GM15510 (cell line): ENCODE data around the gene NXPH3.

ENCODE experiments used
- POLR2A ChIP-seq: IDR thresholded peaks from 3 replicates; pipeline ENCODE4 v1.6.1; 2011; ENCODE audit warnings: borderline replicate concordance; ENCODE audit not compliant: insufficient read length; ENCODE audit errors: extremely low read depth

The NXPH3 gene

DNA sequence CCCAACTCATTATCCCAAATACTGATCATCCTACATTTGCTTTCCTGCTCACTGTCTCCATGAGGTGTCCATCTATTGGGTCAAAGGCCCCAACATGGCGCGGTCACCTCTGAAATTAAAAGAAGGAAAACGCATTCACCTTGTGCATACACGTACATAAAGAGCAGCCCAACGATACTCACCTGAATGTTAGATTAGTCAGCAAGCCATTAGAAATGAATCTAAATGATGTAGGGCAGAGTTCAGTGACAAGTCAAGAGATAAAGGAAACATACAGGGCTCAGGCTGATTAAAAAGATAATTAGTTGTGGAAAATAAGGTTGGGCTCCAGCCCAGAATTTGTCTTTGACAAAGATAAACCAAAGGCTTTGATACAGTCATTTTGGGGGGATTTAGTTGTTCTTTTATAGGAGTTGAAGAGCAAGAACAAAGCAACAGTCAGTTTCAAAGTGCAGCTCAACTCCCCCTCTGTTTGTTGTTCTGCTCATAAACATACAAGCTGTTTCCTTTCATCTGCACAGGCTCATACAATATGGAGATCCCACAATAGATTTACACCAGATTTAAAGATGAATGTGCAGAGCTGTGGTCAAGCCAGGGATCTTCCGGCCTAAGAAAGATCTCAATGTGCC lies 21.1 kb downstream of the NXPH3 start:
- no peak for TF ChIP-seq POLR2A

DNA sequence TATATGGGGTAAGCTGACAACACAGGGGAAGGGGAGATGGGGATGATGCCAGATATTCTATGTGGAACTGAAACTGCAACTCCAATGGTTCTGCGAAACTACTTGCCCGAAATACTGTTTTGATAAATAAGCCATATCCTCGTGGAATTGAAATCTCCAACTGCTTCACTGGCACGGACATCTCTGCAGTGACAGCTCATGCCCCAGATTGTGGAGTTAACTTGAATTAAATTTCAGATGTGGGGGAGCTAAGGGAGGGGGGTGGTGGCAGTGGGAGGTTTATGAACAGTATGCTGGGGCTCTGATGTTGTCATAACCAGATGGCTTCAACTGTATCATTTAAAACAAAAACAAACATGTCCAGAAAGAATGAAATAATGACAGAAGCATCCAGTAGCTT lies 21.8 kb downstream of the NXPH3 start:
- TF ChIP-seq POLR2A = no peak

DNA sequence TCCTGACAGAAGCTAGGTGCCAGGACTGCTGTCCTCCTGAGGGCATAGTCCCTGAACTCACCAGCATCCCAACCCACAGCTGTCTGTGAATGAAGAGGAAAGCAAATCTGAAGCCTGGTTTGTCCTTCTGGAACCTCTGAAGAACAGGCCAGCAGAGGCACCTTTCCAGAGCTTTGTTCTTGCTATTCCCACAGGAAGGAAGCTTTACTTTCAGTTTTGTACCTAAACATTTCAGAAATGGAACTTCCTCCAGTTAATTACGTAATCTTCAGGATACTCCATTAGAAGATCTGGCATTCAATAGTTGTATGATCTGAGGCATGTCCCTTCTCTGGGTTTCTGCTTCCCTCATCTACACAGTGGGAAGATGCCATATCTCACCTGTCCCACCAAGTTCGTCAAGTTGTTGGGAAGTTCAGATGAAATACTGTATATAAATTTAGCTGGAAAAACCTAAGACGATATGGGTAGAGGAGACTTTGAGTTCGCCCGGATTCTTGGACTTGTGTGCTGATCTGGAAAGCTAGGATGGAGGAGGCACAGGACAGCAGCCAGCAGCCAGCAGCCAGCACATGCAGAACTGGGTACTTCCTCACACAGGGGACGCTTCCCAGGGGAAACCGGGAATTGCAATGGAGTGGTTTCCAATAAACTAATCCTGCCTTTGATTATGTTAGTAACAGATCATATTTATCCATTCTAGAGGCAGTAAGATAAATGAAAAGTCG lies 22.4 kb downstream of the NXPH3 start:
- no peak for TF ChIP-seq POLR2A

DNA sequence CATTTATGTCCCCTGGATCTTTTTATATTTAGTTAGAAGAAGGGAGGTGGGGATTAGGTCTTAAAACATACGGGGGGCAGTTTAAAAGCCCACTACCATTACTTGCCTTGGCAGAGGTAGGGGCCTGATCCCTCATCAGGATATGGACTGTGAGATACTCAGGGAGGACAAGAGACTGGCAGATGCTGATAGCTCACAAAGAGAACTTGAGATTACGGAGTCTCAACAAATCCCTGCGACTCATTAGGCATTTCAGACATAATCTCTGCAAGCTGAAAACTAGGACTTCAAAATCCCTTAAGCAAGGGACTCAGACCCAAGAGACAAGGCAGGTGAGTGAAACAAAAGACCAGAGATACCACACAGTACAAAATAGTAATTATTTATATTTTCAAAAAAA lies 23.2 kb downstream of the NXPH3 start:
- no peak for TF ChIP-seq POLR2A

DNA sequence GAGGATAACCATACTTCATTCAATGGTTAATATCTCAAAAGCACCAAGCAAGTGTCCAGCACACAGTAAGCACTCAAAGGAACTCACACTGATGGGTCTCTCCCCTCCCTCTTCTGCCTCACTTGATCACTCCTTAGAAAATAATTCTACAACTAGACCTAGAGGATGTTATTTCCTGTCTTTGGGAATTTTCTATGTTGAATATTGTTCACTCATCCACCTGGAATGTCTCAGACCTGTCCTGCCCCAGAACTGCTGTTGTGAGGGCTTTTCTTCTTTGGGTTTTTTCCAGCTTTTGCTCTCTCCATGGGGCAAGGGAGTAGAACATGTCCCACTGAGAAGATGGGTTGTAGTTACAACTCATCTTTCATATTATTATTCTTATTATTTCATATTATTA lies 25.3 kb downstream of the NXPH3 start:
- TF ChIP-seq POLR2A = no peak

DNA sequence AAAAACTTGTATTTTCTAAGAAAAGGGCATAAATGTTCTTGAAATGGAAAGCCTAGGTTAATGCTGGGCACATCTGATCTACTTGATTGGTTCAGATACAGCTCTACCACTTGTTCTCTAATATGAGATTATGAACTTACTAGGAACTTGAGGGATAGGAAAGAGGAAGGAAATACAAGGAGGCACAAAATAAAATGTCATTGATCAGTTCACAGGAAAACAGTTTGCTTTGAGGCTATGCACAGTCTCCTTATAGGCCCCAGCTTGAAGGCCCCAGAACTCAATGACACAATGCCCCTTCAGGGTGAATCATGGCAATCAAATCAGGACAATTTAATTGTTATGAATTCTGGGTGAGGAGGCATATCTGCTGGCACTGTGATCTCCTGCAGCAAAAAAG lies 27.1 kb downstream of the NXPH3 start:
- TF ChIP-seq POLR2A = no peak

DNA sequence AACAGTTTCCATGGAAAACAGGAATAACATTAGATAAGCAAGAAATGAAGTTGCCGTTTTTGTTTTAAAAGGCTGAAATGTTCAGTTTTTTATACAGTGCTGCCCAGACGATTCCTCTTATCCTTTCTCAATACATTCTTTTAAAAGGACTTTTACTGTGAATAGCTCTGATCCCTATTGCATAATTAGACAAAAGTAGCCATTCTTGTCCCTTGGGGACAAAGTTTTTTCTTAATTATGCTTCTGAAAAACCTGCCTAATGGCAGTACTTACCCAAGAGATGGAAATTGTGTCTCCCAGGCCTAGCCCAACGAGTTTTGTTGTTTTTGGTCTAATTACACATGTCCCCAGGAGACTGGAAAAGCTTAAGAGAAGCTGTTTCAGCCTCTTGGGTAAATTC lies 27.6 kb downstream of the NXPH3 start:
- no peak for TF ChIP-seq POLR2A

DNA sequence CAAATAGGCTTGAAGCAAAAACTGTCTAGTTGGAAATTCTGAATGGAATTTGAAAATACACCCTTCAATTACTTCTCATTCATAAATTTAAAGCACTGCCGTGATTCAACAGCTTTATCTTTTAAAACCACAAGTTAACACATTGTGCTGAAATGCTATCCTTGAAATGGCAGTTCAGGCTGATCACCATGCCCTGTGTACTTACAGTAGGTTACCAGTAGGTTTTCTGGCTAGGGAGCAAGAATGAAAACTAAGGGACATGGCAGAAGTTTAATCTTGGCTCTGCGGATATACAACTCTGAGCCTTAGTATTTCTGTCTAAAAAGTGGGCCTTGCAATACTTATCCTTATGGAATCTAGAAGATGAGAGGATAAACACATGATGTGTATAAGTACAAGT lies 28.0 kb downstream of the NXPH3 start:
- TF ChIP-seq POLR2A = no peak

DNA sequence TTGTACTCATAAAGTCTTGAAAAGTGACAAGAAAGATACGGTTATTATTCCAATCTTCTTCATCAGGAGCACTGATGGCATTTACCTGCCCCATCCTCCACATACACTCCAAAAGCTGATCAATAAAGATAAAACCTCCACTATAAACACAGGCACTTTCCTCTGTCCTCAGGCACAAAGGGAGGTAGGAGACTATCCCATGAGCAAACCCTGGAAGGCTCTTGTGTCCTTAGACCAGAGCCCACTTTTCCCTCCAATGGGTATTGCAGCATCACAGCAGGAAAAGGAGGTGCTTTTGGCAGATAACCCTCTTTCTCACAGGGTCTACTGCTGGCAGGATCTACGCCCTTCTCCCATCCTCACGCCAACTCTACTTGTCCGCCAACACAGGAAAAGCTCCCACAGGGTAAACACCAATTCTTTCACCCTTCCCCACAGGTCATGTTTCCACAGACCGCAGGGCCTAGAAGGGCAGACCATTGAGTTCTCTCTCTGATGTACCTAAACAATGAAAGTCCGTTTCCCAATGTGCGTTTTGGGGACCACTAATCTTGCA lies 28.7 kb downstream of the NXPH3 start:
- TF ChIP-seq POLR2A = no peak

DNA sequence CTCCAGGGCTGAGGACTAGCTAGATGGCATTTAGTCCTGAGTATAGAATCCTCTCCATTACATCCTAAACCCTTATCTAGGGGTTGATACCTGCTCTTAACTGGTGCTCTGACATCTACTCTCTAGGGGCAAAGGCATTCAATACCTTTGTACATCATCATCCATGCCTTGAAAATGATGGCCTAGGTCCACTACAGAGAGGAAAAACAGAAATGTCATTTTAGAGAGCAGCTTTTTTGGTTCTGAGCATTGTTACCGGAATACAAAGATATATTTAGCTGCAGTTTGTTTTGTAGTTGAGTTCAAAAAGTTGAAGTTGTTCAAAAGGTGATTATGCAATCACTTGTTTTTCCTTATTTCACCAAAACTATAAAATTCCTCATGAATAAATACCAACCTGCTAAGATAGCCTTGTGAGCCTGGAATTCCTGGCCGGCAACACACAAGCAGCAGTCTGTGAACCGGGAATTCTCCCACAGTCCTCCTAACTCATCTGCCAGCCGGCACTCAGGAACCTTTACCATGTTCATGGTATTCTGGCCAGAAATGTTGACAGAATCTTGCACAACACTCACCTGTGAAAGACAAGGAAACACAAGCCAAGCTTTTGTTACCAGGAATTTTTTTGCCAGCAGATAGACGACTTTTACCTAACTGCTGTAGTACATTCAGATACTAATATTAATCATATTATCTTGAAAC lies 35.4 kb downstream of the NXPH3 start:
- no peak for TF ChIP-seq POLR2A

DNA sequence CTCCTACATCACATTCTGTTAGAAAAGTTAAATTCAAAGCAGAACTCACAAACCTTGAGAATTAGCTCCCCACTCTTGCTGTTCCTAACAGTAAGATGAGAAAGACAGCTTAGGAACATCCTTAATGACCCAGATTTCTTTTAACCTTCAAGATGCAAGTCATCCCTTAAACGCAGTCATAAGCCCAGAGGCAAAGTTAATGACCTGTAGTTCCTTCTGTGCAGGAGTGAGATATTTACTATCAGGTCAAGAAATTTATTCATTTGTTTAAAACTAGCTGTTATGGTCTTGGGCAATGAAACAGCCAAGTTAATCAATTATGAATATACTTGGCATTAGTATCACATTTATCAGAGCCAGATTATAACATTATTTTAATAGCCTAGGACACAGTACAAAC lies 37.1 kb downstream of the NXPH3 start:
- no peak for TF ChIP-seq POLR2A

DNA sequence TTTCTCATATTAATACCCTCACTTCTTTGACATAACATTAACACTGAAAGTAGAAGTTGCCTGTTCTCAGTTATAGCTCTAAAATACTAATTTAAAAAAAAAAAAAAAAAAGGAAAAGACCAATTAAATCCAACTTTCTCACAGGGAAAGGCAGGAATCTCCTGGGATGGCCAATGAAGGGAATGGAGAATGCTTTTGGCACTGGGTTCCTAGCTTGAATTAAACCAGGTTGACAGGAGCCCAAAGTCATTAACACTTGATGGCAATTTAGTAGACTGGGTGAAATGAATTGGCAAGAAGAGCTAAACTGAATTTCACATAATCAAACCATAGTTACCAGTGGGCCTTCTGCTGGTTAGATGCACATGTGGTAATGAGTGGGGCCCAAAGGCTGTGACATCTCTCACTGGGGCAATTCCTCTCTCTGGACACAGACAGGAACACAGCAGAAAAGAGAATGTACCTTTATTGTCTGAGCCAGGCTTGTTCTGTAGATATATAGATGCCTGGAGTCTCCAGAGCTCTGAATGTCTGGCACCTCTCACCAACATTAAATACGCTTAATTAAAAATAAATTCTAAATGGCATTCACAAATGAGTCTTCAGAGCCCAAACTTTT lies 37.6 kb downstream of the NXPH3 start:
- no peak for TF ChIP-seq POLR2A

DNA sequence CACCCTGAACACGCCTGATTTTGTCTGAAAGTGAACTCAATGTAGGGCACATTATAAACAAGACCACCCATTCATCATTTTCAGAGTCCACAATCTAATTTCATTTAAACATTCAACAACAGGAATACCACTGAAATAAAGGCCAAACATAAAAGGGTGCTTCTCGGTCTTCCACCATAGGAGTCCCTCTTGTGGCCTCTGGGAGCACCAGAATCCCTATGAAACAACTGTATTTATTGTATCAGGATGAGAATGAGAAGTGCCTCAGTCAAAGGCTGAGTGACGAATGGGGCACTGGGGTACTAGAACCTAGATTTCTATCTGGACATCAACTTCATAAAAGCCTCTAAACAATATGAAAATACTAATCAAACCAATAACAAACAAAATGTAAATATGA lies 40.4 kb downstream of the NXPH3 start:
- no peak for TF ChIP-seq POLR2A

DNA sequence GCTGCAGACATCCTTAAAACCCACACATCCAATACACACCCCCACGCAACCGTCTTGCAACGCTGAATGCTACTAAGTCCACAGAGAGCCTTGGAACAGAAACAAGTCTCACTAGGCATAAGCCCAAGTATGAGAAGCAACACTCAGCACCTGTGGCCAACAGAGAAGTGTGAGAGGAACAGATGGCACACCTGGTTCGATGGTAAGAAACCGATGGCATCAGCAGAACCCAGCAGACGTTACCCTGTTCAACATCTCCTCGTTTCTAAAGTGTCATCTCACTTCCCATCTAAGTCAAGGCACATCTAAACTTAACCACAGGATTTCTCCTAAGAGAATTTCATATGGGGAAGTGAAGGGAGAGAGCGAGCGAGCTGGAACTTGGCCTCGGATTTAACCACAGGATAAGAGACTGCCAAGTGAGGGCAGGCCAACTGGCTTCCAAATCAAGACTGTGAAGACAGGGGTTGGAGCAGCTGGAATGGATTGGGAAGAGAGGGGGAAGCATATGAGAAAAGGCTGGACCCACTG lies 41.0 kb downstream of the NXPH3 start:
- TF ChIP-seq POLR2A = no peak
